ENCODE results near the gene ADM.

DNA sequence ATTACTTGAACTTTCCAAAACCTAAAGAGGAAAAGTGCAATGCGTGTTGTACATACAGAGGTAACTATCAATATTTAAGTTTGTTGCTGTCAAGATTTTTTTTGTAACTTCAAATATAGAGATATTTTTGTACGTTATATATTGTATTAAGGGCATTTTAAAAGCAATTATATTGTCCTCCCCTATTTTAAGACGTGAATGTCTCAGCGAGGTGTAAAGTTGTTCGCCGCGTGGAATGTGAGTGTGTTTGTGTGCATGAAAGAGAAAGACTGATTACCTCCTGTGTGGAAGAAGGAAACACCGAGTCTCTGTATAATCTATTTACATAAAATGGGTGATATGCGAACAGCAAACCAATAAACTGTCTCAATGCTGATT is 2.1 kb downstream of the ADM start:
- TF ChIP-seq SP1 (IDR thresholded peaks at IDR 0.05) (no peak), ARNT (IDR thresholded peaks at IDR 0.05) (no peak), CTBP1 (IDR thresholded peaks at IDR 0.05; ENCODE audit: borderline replicate concordance) (no peak), ZNF384 (IDR thresholded peaks at IDR 0.05) (no peak), FOXM1 (IDR thresholded peaks at IDR 0.05; ENCODE audit: borderline replicate concordance) (no peak), L3MBTL2 (conservative IDR thresholded peaks at IDR 0.05) (no peak), FOXK2 (IDR thresholded peaks at IDR 0.05) (no peak), FOXA1 (IDR thresholded peaks at IDR 0.05) (no peak)
- TF ChIP-seq, protein P1, sequence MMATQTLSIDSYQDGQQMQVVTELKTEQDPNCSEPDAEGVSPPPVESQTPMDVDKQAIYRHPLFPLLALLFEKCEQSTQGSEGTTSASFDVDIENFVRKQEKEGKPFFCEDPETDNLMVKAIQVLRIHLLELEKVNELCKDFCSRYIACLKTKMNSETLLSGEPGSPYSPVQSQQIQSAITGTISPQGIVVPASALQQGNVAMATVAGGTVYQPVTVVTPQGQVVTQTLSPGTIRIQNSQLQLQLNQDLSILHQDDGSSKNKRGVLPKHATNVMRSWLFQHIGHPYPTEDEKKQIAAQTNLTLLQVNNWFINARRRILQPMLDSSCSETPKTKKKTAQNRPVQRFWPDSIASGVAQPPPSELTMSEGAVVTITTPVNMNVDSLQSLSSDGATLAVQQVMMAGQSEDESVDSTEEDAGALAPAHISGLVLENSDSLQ (IDR thresholded peaks at IDR 0.05), result no peak

Measured in HEK293T (cell line).